Bronchus fibroblast of lung (primary cell): ENCODE results near the gene TMEM8B. TPM values are rescaled to one million over a fixed set of nuclear protein-coding genes. Genes with fewer than 3 reads are reported as not detected.

Experiments used
- total RNA-seq: library from RNA; depleted of rRNA; stranded (reverse); fragments of >200 nt; gene quantifications from 2 replicates; pipeline ENCODE4 v1.2.3, GENCODE V29; 2015

The TMEM8B gene, protein sequence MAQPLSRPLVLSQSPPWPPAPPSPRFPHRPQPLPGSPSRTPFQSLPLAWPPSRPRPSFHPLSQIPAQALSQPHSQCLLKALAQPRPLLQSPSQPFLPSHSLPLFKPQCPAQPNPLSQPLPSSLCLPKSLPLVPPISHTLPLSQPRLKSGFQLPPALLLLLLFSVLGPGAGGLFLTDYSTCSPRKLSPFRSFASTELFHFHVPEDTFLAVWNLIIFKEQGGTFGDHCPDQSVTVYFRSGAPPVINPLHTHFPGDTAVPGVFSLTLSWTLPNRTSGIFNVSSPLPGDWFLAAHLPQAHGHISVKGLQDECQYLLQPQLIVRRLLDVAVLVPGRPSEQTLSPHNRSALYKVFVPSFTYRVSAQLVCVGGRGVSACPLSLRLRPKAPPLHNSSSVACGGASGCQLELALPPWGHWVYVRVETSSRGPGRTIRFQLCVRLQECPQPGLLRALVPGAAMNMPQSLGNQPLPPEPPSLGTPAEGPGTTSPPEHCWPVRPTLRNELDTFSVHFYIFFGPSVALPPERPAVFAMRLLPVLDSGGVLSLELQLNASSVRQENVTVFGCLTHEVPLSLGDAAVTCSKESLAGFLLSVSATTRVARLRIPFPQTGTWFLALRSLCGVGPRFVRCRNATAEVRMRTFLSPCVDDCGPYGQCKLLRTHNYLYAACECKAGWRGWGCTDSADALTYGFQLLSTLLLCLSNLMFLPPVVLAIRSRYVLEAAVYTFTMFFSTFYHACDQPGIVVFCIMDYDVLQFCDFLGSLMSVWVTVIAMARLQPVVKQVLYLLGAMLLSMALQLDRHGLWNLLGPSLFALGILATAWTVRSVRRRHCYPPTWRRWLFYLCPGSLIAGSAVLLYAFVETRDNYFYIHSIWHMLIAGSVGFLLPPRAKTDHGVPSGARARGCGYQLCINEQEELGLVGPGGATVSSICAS
- total RNA-seq: 3.9 and 4.3 TPM in 2 replicates

GRCh38 chr9:35829084-35829763 is at the start of gene TMEM8B:
TMEM8B (plus strand) TSS chr9:35829228; CDS start chr9:35829448, 220 bp downstream.

DNA sequence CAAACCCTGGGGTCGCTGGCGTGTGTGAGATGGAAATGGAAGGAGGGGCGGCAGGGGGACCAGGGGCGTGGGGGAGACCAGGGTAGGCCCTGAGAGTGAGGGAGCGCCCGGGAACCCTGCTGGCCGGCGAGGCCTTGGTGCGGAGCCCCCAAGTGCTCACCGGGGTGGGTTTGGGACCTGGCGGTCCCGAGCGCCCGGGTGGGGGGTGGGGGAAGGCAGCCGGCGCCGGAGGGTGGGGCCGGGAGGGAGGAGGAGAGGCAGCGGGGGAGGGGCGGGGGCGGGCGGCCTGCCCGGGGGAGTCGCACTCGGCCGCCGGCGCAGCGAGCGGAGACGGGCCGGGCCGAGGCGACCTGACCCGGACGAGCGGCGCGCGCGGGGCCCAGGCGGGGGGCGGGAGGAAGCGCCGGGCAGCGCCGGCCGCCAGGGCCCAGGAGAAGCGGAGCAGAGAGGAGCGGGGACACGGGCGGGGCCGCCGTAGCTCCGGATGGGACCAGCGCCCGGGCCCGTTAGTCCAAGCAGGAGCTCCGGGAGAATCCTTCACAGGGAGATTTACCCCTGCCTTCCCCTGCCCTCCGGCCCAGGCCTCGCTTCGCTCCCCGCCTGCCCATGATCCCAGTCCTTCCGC is 37.6 kb upstream of the TMEM8B start, which contains the start of gene NPR2:
NPR2 (plus strand) TSS at position 295 of the 625 bp plus-strand sequence. CDS start 818 bp downstream, outside the sequence.

DNA sequence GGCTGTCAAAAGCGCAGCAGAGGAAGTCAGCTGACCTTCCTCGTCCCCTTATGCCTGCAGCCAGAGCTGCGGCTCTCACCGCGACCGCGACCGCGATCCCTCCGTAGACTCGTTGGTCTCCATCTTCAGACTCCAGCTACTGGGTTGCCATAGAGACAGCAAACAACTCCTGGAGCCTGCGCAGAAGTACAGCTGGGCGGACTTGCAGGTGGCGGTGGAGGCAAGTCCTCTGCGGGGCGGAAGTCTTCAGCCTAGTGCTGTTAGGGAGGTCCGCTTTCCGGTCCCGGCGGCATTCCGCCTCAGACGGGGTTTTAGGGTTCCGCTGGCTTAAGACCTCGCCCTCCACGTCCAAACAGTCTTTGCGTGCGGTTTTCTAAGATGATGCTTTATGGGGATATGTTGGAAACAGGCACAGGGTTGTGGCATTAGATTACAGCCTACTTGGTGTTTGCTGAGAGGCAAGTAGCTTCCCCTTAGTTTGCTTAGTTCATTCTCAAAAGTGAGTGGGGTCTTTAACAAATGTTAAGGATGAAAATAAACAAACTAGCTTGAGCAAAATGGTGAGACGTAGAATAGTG is 16.9 kb upstream of the TMEM8B start, which contains the start of gene SPAG8:
SPAG8 (minus strand) TSS at position 238 of the 578 bp plus-strand sequence; CDS start at position 123, 115 bp downstream.

GRCh38 chr9:35814841-35815543 is 14.0 kb upstream of the TMEM8B start, which contains the start of gene HINT2:
HINT2 (minus strand) TSS chr9:35815042; CDS start chr9:35814979, 63 bp downstream.

DNA sequence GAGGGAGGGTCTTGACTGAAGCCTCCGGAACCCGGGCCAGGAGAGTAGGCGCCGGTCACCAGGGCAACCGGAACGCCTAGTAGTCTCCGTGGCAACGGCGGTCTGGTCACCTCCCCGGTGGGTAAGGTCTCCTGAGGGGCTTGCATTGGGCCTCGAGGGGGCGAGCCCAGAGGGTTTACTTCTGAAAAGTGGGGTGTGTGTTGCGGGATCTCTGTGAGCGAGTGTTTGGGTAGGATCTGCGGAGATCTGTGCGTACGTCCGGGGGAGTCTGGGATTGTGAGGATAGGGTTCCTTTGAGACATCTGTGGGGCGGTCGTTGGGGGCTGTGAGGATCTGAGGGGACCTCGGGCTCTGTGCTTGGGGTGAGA is 328 bp upstream of the TMEM8B start, which contains the start of gene FAM221B:
FAM221B (minus strand) TSS at position 17 of the 368 bp plus-strand sequence. CDS start 2,571 bp downstream, outside the sequence.

GRCh38 chr9:35870351-35870923 is 41.4 kb downstream of the TMEM8B start, which contains the start of gene OR13J1:
OR13J1 (minus strand) TSS chr9:35870401; CDS start chr9:35870401, 0 bp downstream.

GRCh38 chr9:35905912-35906679 is 77.1 kb downstream of the TMEM8B start, which contains the start of gene HRCT1:
HRCT1 (plus strand) TSS chr9:35906202; CDS start chr9:35906288, 86 bp downstream.

GRCh38 chr9:35909274-35909673 is 80.2 kb downstream of the TMEM8B start, which contains the start of gene SPAAR:
SPAAR (plus strand) TSS chr9:35909490; CDS start chr9:35910464, 974 bp downstream.

Other genes with a start within 250 kb of the TMEM8B start
- 11.7 and 11.8 TPM in 2 replicates for gene TESK1, start 224.0 kb upstream of the TMEM8B start, total RNA-seq
- 0.50 and 1.0 TPM in 2 replicates for gene CD72, start 210.8 kb upstream of the TMEM8B start, total RNA-seq
- gene SIT1, start 178.3 kb upstream of the TMEM8B start, total RNA-seq: 0.15 TPM in 1 of 2 replicates, not detected in the other
- 46,048 and 56,930 TPM in 2 replicates for gene RMRP, start 171.2 kb upstream of the TMEM8B start, total RNA-seq
- 15.0 and 17.7 TPM in 2 replicates for gene CCDC107, start 170.9 kb upstream of the TMEM8B start, total RNA-seq
- 15.0 and 16.5 TPM in 2 replicates for gene ARHGEF39, start 164.0 kb upstream of the TMEM8B start, total RNA-seq
- 0.74 and 0.84 TPM in 2 replicates for gene CA9, start 155.3 kb upstream of the TMEM8B start, total RNA-seq
- gene TPM2, start 139.3 kb upstream of the TMEM8B start, total RNA-seq: 521 and 660 TPM in 2 replicates
- gene TLN1, start 97.0 kb upstream of the TMEM8B start, total RNA-seq: 279 and 318 TPM in 2 replicates
- gene CREB3, start 96.6 kb upstream of the TMEM8B start, total RNA-seq: 59.6 and 73.3 TPM in 2 replicates
- gene GBA2, start 80.0 kb upstream of the TMEM8B start, total RNA-seq: 23.9 and 25.1 TPM in 2 replicates
- gene RGP1, start 79.9 kb upstream of the TMEM8B start, total RNA-seq: 10.1 and 10.6 TPM in 2 replicates
- not detected in 2 replicates for gene MSMP, start 75.0 kb upstream of the TMEM8B start, total RNA-seq
- gene NPR2, start 37.6 kb upstream of the TMEM8B start, total RNA-seq: 16.3 and 17.7 TPM in 2 replicates
- 1.5 and 2.4 TPM in 2 replicates for gene SPAG8, start 17.0 kb upstream of the TMEM8B start, total RNA-seq
- gene HINT2, start 14.2 kb upstream of the TMEM8B start, total RNA-seq: 31.3 and 46.1 TPM in 2 replicates
- gene FAM221B, start 496 bp upstream of the TMEM8B start, total RNA-seq: not detected in 2 replicates
- gene OR13J1, start 41.2 kb downstream of the TMEM8B start, total RNA-seq: not detected in 2 replicates
- 3.2 and 5.4 TPM in 2 replicates for gene HRCT1, start 77.0 kb downstream of the TMEM8B start, total RNA-seq
- gene SPAAR, start 80.3 kb downstream of the TMEM8B start, total RNA-seq: 0.34 TPM in 1 of 2 replicates, not detected in the other
- not detected in 2 replicates for gene OR2S2, start 128.9 kb downstream of the TMEM8B start, total RNA-seq
- 7.4 and 11.3 TPM in 2 replicates for gene RECK, start 207.7 kb downstream of the TMEM8B start, total RNA-seq